ENCODE results near the gene ARL15.

GRCh38 chr5:54304040-54304439 lies 6.3 kb downstream of the ARL15 start:
- TF ChIP-seq MAX (IDR thresholded peaks at IDR 0.05), result no peak
- no peak for TF ChIP-seq TAF1 (IDR thresholded peaks at IDR 0.05; ENCODE audit: low read depth)
- TF ChIP-seq REST (IDR thresholded peaks at IDR 0.05; ENCODE audit: low read depth), result no peak
- TF ChIP-seq USF1 (IDR thresholded peaks at IDR 0.05), result no peak
- TF ChIP-seq EP300 (IDR thresholded peaks at IDR 0.05; ENCODE audit: borderline replicate concordance), result no peak
- TF ChIP-seq RAD21 (IDR thresholded peaks at IDR 0.05; ENCODE audit: low read depth), result no peak
- TF ChIP-seq YY1 (IDR thresholded peaks at IDR 0.05; ENCODE audit: low read depth), result no peak
- TF ChIP-seq EGR1 (IDR thresholded peaks at IDR 0.05), result no peak

Data from Ishikawa (cell line).